BLaER1 treated with 17β-estradiol and CSF1 and Interleukin-3, amounts not matched to agents 10 nM and 100 nM (cell line): ENCODE data around the gene MBTPS1.
A peak's percentile ranks its signal among the peaks of the same experiment; 100 is the strongest.

Source experiments
- H3K27ac ChIP-seq, 11 experiments: shearing (Covaris generic); formaldehyde crosslinking; 2 replicates each; pipeline ENCODE4 v1.8.1; 2022
- H3K27me3 ChIP-seq, 11 experiments: shearing (Covaris generic); formaldehyde crosslinking; 2 replicates each; pipeline ENCODE4 v1.8.1; 2022
- H3K36me3 ChIP-seq, 11 experiments: shearing (Covaris generic); formaldehyde crosslinking; 2 replicates each; pipeline ENCODE4 v1.8.1; 2022
- H3K4me1 ChIP-seq, 10 experiments: shearing (Covaris generic); formaldehyde crosslinking; 2 replicates each; pipeline ENCODE4 v1.8.1; 2022
- H3K4me2 ChIP-seq, 11 experiments: shearing (Covaris generic); formaldehyde crosslinking; 2 replicates each; pipeline ENCODE4 v1.8.1; 2022
- H3K4me3 ChIP-seq, 10 experiments: shearing (Covaris generic); formaldehyde crosslinking; 2 replicates each; pipeline ENCODE4 v1.8.1; 2022
- H3K9ac ChIP-seq, 11 experiments: shearing (Covaris generic); formaldehyde crosslinking; 2 replicates each; pipeline ENCODE4 v1.8.1; 2022
- H3K9me3 ChIP-seq, 11 experiments: shearing (Covaris generic); formaldehyde crosslinking; replicated peaks in 1 of 11; 2 replicates each; pipeline ENCODE4 v1.8.1; 2022
- H4K20me1 ChIP-seq, 11 experiments: shearing (Covaris generic); formaldehyde crosslinking; 2 replicates each; pipeline ENCODE4 v1.8.1; 2022
- Cebpa-rat ChIP-seq, 11 experiments: shearing (Covaris generic); IDR thresholded peaks; 2 replicates each; pipeline ENCODE4 v1.8.1; 2022

Gene MBTPS1

DNA sequence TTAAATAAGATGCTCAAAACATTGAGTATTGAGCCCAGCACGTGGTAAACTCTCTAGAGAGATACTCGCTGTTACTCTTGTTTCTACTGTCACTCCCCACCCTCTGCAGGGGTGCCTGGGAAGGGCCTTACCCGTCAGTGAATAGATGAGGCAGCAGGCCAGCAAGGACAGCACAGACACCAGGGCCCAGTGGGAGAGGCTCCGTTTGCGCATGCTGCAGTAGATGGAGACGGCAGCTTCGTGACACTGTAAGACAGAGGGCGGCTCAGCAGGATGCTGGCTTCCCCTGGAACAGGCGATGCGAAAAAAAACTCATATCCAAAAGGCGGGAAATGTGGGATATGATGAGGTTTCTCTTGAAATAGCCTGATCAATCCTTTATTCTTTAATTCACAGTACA lies 94.1 kb downstream of the MBTPS1 start:
- H3K4me2 ChIP-seq, result no peak overlapping the region
- peaks cover 42 to 55% (median 47%) of the 10 kb centered on the region in 11 experiments for H3K9me3 ChIP-seq
- no peak overlapping the region for H3K9ac ChIP-seq
- no peak overlapping the region for H3K27ac ChIP-seq
- H3K36me3 ChIP-seq, result no peaks in the 10 kb centered on the region
- H4K20me1 ChIP-seq, result peaks cover 0 to 13% (median 0%) of the 10 kb centered on the region in 11 experiments; a peak in 1 of 22 replicates
- H3K4me1 ChIP-seq, result peaks cover 3 to 22% (median 12%) of the 10 kb centered on the region in 10 experiments
- no peak overlapping the region for H3K4me3 ChIP-seq
- peaks cover 0 to 53% (median 4%) of the 10 kb centered on the region in 11 experiments; a peak in 13 of 22 replicates for H3K27me3 ChIP-seq
- TF ChIP-seq Cebpa-rat (IDR thresholded peaks at IDR 0.05), result no peak

DNA sequence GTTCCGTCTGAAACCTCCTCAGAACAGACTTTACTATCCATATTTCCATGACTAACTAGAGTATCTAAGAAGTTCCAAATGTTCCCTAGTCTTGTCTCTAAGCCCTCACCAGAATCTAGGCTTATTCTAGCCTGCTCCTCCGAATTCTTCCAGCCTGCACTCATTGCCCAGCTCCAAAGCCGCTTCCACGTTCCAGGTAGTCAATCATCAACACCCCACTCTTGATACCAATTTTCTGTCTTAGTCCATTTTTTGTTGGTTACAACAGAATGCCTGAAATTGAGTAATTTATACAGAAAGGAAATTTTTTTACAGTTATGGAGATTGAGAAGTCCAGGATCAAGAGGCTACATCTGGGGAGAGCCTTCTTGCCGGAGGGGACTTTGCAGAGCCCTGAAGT lies 95.3 kb downstream of the MBTPS1 start:
- Histone ChIP-seq H3K36me3 (no peaks in the 10 kb centered on the region), H3K27me3 (peaks cover 0 to 43% (median 0%) of the 10 kb centered on the region in 11 experiments; a peak in 5 of 22 replicates), H3K9ac (no peak overlapping the region), H3K4me3 (no peak overlapping the region), H3K4me2 (no peak overlapping the region), H4K20me1 (peaks cover 0 to 10% (median 0%) of the 10 kb centered on the region in 11 experiments; a peak in 1 of 22 replicates), H3K4me1 (peaks cover 0 to 17% (median 3%) of the 10 kb centered on the region in 10 experiments; a peak in 8 of 20 replicates), H3K27ac (no peak overlapping the region), H3K9me3 (peaks cover 44 to 65% (median 52%) of the 10 kb centered on the region in 11 experiments)
- no peak for TF ChIP-seq Cebpa-rat (IDR thresholded peaks at IDR 0.05)

DNA sequence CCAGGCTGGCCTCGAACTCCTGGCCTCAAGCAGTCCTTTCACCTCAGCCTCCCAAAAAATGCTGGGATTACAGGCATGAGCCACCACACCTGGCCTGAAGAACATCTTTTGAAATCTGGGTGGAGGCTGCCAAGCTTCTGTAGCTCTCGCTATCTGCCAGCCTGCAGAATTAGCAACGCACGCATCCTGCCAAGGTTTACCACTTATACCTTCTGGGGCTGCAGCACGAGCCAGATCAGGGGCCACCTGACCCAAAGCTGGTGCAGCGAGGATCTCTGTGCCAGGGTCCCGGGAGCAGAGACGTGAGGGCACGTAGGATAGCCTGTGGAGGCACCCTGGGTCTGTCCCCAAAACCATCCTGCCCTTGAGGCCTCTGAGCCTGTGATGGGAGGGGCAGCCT lies 96.4 kb downstream of the MBTPS1 start:
- Histone ChIP-seq H3K9ac (no peak overlapping the region), H3K4me2 (no peak overlapping the region), H4K20me1 (peaks cover 0 to 5% (median 0%) of the 10 kb centered on the region in 11 experiments; a peak in 1 of 22 replicates), H3K36me3 (no peaks in the 10 kb centered on the region), H3K4me3 (no peak overlapping the region), H3K27ac (no peak overlapping the region), H3K4me1 (peaks cover 0 to 9% (median 0%) of the 10 kb centered on the region in 10 experiments; a peak in 3 of 20 replicates), H3K9me3 (peaks cover 44 to 76% (median 62%) of the 10 kb centered on the region in 11 experiments), H3K27me3 (peaks cover 0 to 32% (median 0%) of the 10 kb centered on the region in 11 experiments; a peak in 4 of 22 replicates)
- TF ChIP-seq Cebpa-rat (IDR thresholded peaks at IDR 0.05), result no peak

DNA sequence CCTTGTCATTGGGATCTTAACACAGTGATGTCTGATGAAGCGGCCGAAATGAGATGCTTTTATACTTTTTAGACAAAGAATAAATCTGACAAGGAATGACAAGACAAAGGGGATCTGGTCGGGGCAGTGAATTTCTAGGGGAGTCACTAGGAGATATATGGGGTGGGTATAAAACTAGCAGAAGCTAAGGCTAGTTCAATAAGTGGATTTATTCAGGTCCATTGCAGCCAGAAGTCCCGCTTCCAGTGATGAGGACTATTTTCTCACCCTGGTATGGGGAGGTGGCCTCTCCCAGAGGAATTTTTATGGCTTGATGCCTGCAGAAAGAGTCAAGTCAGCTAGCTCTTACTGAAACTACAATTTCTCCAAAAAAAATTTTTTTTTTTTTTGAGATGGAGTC lies 98.0 kb downstream of the MBTPS1 start:
- Histone ChIP-seq H3K9me3 (peaks cover 44 to 88% (median 69%) of the 10 kb centered on the region in 11 experiments), H3K9ac (no peak overlapping the region), H3K4me2 (no peak overlapping the region), H4K20me1 (no peaks in the 10 kb centered on the region), H3K27me3 (peaks cover 0 to 17% (median 0%) of the 10 kb centered on the region in 11 experiments; a peak in 3 of 22 replicates), H3K36me3 (no peaks in the 10 kb centered on the region), H3K4me1 (peaks cover 0 to 11% (median 7%) of the 10 kb centered on the region in 10 experiments; a peak in 9 of 20 replicates), H3K27ac (no peak overlapping the region), H3K4me3 (no peak overlapping the region)
- no peak for TF ChIP-seq Cebpa-rat (IDR thresholded peaks at IDR 0.05)

DNA sequence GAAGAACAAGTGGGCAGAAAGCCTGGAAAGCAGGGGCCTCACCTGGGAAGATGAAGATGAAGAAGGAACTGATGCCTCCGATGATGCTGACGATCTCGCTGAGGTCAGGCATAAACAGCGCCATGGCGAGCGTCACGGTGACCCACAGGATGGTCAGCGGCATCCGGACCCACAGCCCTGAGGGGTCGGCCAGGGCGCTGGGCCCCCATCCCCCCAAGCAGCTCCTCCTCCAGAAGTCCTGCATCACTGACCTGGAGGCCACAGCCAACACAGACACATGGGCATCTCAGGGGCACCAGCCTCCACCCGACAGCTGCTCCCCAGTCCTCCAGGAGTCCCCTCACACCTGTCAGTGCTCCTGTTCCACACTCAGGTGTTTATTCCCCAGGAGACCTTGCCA lies 100.3 kb downstream of the MBTPS1 start:
- Histone ChIP-seq H3K4me2 (no peak overlapping the region), H3K36me3 (no peaks in the 10 kb centered on the region), H3K4me1 (peaks cover 0 to 9% (median 6%) of the 10 kb centered on the region in 10 experiments; a peak in 9 of 20 replicates), H3K9ac (no peak overlapping the region), H3K4me3 (no peak overlapping the region), H4K20me1 (no peaks in the 10 kb centered on the region), H3K9me3 (peaks cover 33 to 76% (median 55%) of the 10 kb centered on the region in 11 experiments), H3K27ac (no peak overlapping the region), H3K27me3 (peaks cover 0 to 5% (median 0%) of the 10 kb centered on the region in 11 experiments; a peak in 2 of 22 replicates)
- no peak for TF ChIP-seq Cebpa-rat (IDR thresholded peaks at IDR 0.05)

DNA sequence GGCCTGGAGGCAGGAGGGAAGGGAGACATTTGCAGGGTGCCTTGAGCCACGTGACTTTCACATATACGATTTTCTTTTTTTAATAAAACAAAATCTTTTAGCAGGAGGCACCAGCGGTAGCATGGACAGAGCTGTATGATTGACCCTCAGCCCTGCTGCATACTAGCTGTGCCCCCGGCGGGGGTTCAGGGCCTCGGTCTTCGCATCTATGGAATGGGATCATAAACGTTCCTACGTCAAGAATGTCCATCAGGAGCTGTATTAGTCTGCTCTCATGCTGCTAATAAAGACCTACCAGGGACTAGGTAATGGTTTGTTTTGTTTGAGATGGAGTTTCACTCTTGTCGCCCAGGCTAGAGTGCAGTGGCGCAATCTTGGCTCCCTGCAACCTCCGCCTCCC lies 101.3 kb downstream of the MBTPS1 start:
- Histone ChIP-seq H3K36me3 (no peaks in the 10 kb centered on the region), H3K9me3 (peaks cover 22 to 65% (median 44%) of the 10 kb centered on the region in 11 experiments), H3K27ac (no peak overlapping the region), H3K9ac (no peak overlapping the region), H3K4me2 (no peak overlapping the region), H3K4me1 (peaks cover 0 to 9% (median 6%) of the 10 kb centered on the region in 10 experiments; a peak in 9 of 20 replicates), H3K27me3 (0 out of 22 replicates have a peak, but pooled peaks cover 0 to 2% (median 0%) of the 10 kb centered on the region in 11 experiments), H3K4me3 (no peak overlapping the region), H4K20me1 (no peaks in the 10 kb centered on the region)
- TF ChIP-seq Cebpa-rat (IDR thresholded peaks at IDR 0.05), result no peak

DNA sequence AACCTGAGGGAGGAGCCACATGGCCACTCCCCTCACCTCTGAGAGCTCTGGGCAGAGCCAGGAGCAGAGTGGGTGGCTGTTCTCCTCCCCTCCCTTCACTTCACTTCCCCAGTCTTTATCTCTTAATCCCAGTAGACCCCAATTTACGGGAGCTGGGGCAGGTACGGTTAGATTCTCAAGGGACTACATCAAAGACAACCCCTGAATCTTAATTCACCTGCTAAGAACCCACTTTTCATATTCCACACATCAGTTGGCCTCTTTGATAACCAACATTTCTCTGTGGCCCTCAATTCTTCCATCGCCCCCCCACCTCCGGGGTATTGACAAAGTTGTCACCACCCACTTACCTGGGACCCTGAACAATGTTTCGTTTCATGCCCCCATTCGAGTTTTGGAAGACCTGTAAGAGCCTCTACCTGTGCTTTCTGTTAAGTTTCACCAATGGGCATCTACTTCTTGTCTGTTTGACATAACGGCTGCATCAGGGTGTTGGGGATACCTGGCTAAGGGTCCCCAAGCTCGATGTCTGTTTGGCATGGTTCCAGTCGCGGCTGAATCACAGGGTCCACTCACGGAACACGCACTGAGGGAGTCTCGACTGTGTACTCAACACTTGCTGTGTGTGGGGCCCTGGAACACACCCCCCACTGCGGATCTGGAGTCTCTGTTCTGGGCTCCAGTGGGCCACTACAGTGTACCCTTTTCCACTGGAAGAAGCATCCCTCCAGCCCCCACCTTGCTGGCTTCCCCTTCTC lies 102.0 kb downstream of the MBTPS1 start:
- H3K4me2 ChIP-seq, result peak overlapping the region in 9 of 11 experiments; percentile 0 to 40 (median 25); a peak in 11 of 22 replicates

DNA sequence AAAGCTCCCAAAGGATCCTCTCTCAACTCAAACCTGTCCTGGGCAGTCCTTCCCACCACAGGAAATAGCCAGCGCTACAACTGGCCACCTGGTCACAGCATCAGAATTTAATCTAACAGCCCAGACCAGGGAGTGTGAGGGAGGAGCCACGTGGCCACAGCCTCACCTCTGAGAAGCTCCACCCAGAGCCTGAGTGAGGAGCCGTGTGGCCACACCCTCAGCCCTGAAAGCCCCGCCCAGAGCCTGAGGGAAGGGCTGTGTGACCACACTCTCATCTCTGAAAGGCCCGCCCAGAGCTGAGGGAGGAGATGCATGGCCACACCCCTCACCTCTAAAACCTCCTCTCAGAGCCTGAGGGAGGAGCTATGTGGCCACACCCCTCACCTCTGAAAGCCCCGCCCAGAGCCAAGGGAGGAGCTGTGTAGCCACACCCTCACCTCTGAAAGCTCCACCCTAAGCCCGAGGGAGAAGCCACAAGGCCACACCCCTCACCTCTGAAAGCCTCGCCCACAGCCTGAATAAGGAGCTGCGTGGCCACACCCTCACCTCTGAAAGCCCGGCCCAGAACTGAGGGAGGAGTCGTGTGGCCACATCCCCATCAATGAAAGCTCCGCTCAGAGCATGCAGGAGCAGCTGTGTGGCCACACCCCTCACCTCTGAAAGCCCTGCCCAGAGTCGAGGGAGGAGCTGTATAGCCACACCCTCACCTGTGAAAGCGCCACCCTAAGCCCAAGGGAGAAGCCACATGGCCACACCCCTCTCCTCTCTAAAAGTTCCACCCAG lies 102.8 kb downstream of the MBTPS1 start:
- peak overlapping the region in 9 of 11 experiments; percentile 0 to 40 (median 25); a peak in 12 of 22 replicates for H3K4me2 ChIP-seq
- TF ChIP-seq Cebpa-rat (IDR thresholded peaks at IDR 0.05), result no peak
- no peaks in the 10 kb centered on the region for H4K20me1 ChIP-seq
- H3K4me3 ChIP-seq, result no peak overlapping the region
- peaks cover 0 to 9% (median 6%) of the 10 kb centered on the region in 10 experiments; a peak in 9 of 20 replicates for H3K4me1 ChIP-seq
- H3K27me3 ChIP-seq, result 0 out of 22 replicates have a peak, but pooled peaks cover 0 to 2% (median 0%) of the 10 kb centered on the region in 11 experiments
- H3K9me3 ChIP-seq, result peaks cover 8 to 51% (median 30%) of the 10 kb centered on the region in 11 experiments
- H3K27ac ChIP-seq, result no peak overlapping the region
- H3K36me3 ChIP-seq, result no peaks in the 10 kb centered on the region
- no peak overlapping the region for H3K9ac ChIP-seq

More for the DNA sequence above, 102.0 kb downstream of the MBTPS1 start:
- Histone ChIP-seq H4K20me1 (no peaks in the 10 kb centered on the region), H3K4me3 (no peak overlapping the region), H3K27me3 (0 out of 22 replicates have a peak, but pooled peaks cover 0 to 2% (median 0%) of the 10 kb centered on the region in 11 experiments), H3K27ac (no peak overlapping the region), H3K4me1 (peaks cover 0 to 9% (median 6%) of the 10 kb centered on the region in 10 experiments; a peak in 9 of 20 replicates), H3K9me3 (peaks cover 16 to 59% (median 37%) of the 10 kb centered on the region in 11 experiments), H3K36me3 (no peaks in the 10 kb centered on the region), H3K9ac (no peak overlapping the region)
- TF ChIP-seq Cebpa-rat (IDR thresholded peaks at IDR 0.05), result no peak
